ENCODE measurements around the gene ONECUT3.

DNA sequence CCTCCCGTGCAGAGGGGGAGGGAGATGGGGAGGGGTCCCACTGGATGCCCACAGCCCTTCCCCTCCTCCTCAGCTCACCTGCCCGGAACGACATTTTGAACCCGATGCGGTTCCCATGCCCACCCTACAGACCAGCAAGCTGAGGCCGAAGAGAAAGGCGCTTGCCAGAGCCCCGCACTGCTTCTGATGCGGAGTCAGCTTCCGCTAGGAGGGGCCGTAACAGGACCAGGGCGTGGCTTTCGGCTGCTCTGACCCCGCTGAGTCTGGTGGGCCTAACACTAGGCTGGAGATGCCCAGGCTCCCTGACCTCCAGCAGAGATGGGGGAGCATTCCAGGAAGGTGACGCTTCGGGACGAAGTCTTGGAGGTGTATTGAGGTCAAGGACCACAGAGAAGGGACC lies 6.7 kb downstream of the ONECUT3 start:
- TF ChIP-seq, protein P1, sequence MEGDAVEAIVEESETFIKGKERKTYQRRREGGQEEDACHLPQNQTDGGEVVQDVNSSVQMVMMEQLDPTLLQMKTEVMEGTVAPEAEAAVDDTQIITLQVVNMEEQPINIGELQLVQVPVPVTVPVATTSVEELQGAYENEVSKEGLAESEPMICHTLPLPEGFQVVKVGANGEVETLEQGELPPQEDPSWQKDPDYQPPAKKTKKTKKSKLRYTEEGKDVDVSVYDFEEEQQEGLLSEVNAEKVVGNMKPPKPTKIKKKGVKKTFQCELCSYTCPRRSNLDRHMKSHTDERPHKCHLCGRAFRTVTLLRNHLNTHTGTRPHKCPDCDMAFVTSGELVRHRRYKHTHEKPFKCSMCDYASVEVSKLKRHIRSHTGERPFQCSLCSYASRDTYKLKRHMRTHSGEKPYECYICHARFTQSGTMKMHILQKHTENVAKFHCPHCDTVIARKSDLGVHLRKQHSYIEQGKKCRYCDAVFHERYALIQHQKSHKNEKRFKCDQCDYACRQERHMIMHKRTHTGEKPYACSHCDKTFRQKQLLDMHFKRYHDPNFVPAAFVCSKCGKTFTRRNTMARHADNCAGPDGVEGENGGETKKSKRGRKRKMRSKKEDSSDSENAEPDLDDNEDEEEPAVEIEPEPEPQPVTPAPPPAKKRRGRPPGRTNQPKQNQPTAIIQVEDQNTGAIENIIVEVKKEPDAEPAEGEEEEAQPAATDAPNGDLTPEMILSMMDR (IDR thresholded peaks at IDR 0.05; ENCODE audit: insufficient read depth, low read length), result no peak
- TF ChIP-seq POLR2AphosphoS5 (IDR thresholded peaks at IDR 0.05; ENCODE audit: low read depth) (no peak), SPI1 (IDR thresholded peaks at IDR 0.05; ENCODE audit: borderline replicate concordance, low read depth) (no peak), GABPA (IDR thresholded peaks at IDR 0.05; ENCODE audit: low read depth) (no peak)
